ENCODE results near the gene PCDH1. TPM values are rescaled to one million over a fixed set of nuclear protein-coding genes. Genes with fewer than 3 reads are reported as not detected.

PCDH1 gene
- total RNA-seq, 4 donors from 2014 or later, result 19.9 to 55.5 (median 44.9) TPM

GRCh38 chr5:141914199-141914743, 36.1 kb upstream of the PCDH1 start:
- WGBS, 2 donors, result 19 to 38% methylated on average over 12 to 13 of the region's 40 CpGs
- no peaks in the 10 kb centered on the region for H3K9me3 ChIP-seq
- DNase-seq (ENCODE audit: low spot score in 2 of 2), result no peak
- no peak overlapping the region for H3K27ac ChIP-seq
- H3K4me1 ChIP-seq, result peaks cover 0 to 11% (median 9%) of the 10 kb centered on the region in 4 donors
- no peaks in the 10 kb centered on the region for H3K36me3 ChIP-seq
- no peaks in the 10 kb centered on the region for H3K27me3 ChIP-seq
- H3K4me3 ChIP-seq, result peak overlapping the region; percentile 16 to 49 (median 32)
- TF ChIP-seq EP300 (IDR thresholded peaks at IDR 0.05) (no peak), CTCF (IDR thresholded peaks at IDR 0.05) (peak; percentile 24 to 68 (median 52))

- Histone ChIP-seq H3K4me3 (peak overlapping the region; percentile 16 to 49 (median 32)), H3K27me3 (no peaks in the 10 kb centered on the region), H3K4me1 (peaks cover 0 to 11% (median 9%) of the 10 kb centered on the region in 4 donors), H3K9me3 (no peaks in the 10 kb centered on the region), H3K36me3 (no peaks in the 10 kb centered on the region), H3K27ac (no peak overlapping the region)
- no peak for TF ChIP-seq CTCF (IDR thresholded peaks at IDR 0.05)
- TF ChIP-seq EP300 (IDR thresholded peaks at IDR 0.05), result no peak
- TF ChIP-seq POLR2A (IDR thresholded peaks at IDR 0.05), result no peak
- WGBS, 2 donors, result 19 to 20% methylated on average over 16 of the region's 16 CpGs
- no peak for DNase-seq (ENCODE audit: low spot score in 2 of 2)
Measured at GRCh38 chr5:141913560-141914198, 35.5 kb upstream of the PCDH1 start.

- no peak for TF ChIP-seq EP300 (IDR thresholded peaks at IDR 0.05)
- no peak for TF ChIP-seq POLR2A (IDR thresholded peaks at IDR 0.05)
- TF ChIP-seq CTCF (IDR thresholded peaks at IDR 0.05), result no peak
- 33 to 63% methylated on average over 2 of the region's 2 CpGs for WGBS, 2 donors
- Histone ChIP-seq H3K4me1 (peaks cover 0 to 11% (median 9%) of the 10 kb centered on the region in 4 donors), H3K9me3 (no peaks in the 10 kb centered on the region), H3K27me3 (no peaks in the 10 kb centered on the region), H3K27ac (no peak overlapping the region), H3K36me3 (no peaks in the 10 kb centered on the region), H3K4me3 (no peak overlapping the region)
- DNase-seq (ENCODE audit: low spot score in 2 of 2), result no peak
Measured at GRCh38 chr5:141910271-141910673, 32.1 kb upstream of the PCDH1 start.

GRCh38 chr5:141909212-141909611, 31.0 kb upstream of the PCDH1 start:
- Histone ChIP-seq H3K36me3 (no peaks in the 10 kb centered on the region), H3K9me3 (no peaks in the 10 kb centered on the region), H3K27me3 (no peaks in the 10 kb centered on the region), H3K4me3 (no peak overlapping the region), H3K27ac (no peak overlapping the region), H3K4me1 (peaks cover 0 to 9% (median 7%) of the 10 kb centered on the region in 4 donors)
- DNase-seq (ENCODE audit: low spot score in 2 of 2), result no peak
- 80 to 81% methylated on average over 4 of the region's 4 CpGs for WGBS, 2 donors
- TF ChIP-seq POLR2A (IDR thresholded peaks at IDR 0.05), result no peak
- TF ChIP-seq CTCF (IDR thresholded peaks at IDR 0.05), result no peak
- no peak for TF ChIP-seq EP300 (IDR thresholded peaks at IDR 0.05)

- Histone ChIP-seq H3K4me1 (peaks cover 0 to 4% (median 3%) of the 10 kb centered on the region in 4 donors), H3K36me3 (no peaks in the 10 kb centered on the region), H3K4me3 (no peak overlapping the region), H3K27me3 (no peaks in the 10 kb centered on the region), H3K9me3 (no peaks in the 10 kb centered on the region), H3K27ac (no peak overlapping the region)
- TF ChIP-seq POLR2A (IDR thresholded peaks at IDR 0.05), result no peak
- TF ChIP-seq EP300 (IDR thresholded peaks at IDR 0.05), result no peak
- TF ChIP-seq CTCF (IDR thresholded peaks at IDR 0.05), result no peak
- DNase-seq (ENCODE audit: low spot score in 2 of 2), result no peak
- 78 to 83% methylated on average over 2 of the region's 2 CpGs for WGBS, 2 donors
Measured at GRCh38 chr5:141908796-141909195, 30.6 kb upstream of the PCDH1 start.
